NCI-H510A (cell line): ENCODE data around the gene RAB7A.

Source experiments
- DNase-seq: peaks from one replicate; lab custom pipeline; 2025; lab: John Stamatoyannopoulos, UW

The RAB7A gene

DNA sequence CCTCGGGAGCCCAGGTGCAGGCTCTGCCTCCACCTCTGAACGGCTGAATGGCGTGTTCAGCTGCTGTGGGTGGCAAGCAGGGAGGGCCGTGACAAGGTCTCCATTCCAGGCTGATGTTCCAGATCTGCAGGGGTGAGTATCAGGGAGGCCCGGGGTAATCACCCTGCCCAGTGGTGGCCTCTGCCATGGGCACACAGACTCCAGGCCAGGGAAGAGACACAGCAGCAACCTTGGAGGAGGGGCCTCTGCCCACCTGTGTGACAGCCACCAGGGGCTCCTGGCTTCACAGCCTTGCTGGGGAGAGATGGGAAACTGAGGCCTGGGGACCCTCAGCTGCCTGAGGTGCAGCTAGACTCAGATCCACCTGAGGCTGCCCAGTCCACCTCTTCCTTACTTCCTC, 127.8 kb downstream of the RAB7A start:
- no peak for DNase-seq

DNA sequence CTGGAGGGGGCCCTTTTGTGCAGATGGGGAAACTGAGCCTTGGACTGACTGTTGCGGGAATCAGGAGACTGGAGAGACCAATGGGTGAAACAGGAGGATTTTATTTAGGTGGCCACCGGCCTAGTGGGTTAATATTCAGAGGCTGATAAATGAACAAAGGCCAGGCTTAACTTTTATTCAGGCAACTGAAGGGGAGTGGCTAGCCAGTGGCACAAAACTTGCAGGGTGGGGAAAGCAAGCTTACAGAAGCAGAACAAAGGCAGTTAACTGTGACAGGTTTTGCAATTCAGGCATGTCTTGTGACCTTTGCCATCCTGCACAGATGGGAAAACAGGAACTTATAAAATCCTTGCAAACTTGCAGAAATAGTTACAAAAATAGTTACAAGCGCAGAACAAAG, 128.5 kb downstream of the RAB7A start:
- DNase-seq, result no peak

GRCh38 chr3:128855569-128855968, 129.6 kb downstream of the RAB7A start:
- no peak for DNase-seq

DNA sequence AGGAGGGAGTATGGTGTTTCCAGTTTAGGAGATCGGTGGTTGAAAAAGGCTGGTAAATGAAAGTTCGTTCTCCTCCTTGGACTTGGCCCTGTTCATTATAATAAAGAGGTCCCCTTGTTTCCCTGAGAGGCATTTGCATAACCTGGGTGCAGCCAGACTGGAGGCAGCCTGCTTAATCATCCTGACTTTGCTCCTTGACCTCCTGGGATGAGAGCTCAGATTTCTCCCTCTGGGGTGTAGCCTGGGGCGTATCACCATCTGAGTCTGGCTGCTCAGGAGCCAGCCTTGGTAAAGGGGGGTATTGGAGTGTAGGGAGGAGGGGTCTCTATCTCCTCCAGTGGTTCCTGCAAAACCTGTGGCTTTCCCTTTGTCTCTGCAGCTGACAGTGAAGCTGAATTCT, 132.2 kb downstream of the RAB7A start:
- DNase-seq, result no peak

- no peak for DNase-seq
Measured at GRCh38 chr3:128859630-128860029, 133.6 kb downstream of the RAB7A start.

DNA sequence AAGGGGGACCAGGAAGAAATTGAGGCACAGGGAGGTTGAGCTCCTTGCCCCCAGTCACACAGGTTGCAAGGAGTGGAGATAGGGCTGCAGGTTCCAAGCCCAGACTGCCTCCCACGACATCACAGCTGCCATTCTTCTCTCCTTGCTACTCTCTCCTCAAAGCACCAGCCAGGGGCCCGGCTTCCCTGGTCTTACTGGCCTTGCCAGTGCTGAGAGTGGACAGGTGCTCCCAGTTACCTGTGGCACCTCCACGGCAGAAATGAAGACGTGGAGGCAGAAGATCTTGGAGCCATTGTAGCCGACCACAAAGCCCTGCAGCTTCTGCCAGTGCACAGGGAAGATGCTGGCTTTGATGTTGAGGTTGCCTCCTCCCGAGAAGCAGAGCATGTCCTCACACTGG, 135.5 kb downstream of the RAB7A start:
- DNase-seq, result no peak

- no peak for DNase-seq
Measured at GRCh38 chr3:128863560-128863959, 137.6 kb downstream of the RAB7A start.
